SK-N-SH (cell line): Measurements from ENCODE around the gene GMPR2. TPM values are rescaled to one million over a fixed set of nuclear protein-coding genes. Genes with fewer than 3 reads are reported as not detected.
"Not testable (repeated sequence)": the region's sequence is repeated elsewhere in the genome, so short reads cannot be mapped to it uniquely, and the experiment has no call there.

ENCODE experiments used
- CTCF ChIA-PET: fragments of 300-600, 350-600 bp; formaldehyde crosslinking; extraction: SDS; loops from one replicate; lab custom pipeline; 2021; lab: Yijun Ruan, JAX
- POLR2A ChIA-PET: fragments of 350-600 bp; sonication (Branson Sonifier 250); formaldehyde crosslinking; extraction: SDS; loops from one replicate; lab custom pipeline; 2020; ENCODE audit warnings: antibody characterized with exemption, inconsistent platforms; lab: Yijun Ruan, JAX
- DNase-seq: peaks from one replicate; pipeline ENCODE4 v3.0.0; 2012
- H2AFZ ChIP-seq: fragments of 200-600 bp; sonication (generic); 2 replicates; pipeline ENCODE4 v1.8.1; 2016; ENCODE audit warnings: antibody characterized with exemption, mild to moderate bottlenecking, low read depth
- H3F3A ChIP-seq: fragments of 200-600 bp; sonication (generic); replicated peaks from 2 replicates; pipeline ENCODE3; 2016; ENCODE audit warnings: antibody characterized with exemption, mild to moderate bottlenecking; ENCODE audit not compliant: insufficient read depth
- H3K27ac ChIP-seq, 2 experiments: fragments of 200-500 bp in 1 of 2; fragments of 200-600 bp in 1 of 2; sonication (Bioruptor generic) in 1 of 2; sonication (generic), shearing (Covaris generic) in 1 of 2; 2 replicates each; pipeline versions ENCODE4 v1.5.1 to v1.6.1; 2014 to 2016; ENCODE audit warnings: low read depth in 2 of 2, inconsistent platforms in 1 of 2, low read length in 1 of 2, mild to moderate bottlenecking in 1 of 2, mixed read lengths in 1 of 2
- H3K27me3 ChIP-seq: fragments of 200-600 bp; sonication (generic), shearing (Covaris generic); 2 replicates; pipeline ENCODE4 v1.6.1; 2016; ENCODE audit warnings: mixed run types; ENCODE audit not compliant: insufficient read depth
- H3K36me3 ChIP-seq, 2 experiments: fragments of 200-500 bp in 1 of 2; fragments of 200-600 bp in 1 of 2; sonication (Bioruptor generic) in 1 of 2; sonication (generic) in 1 of 2; replicated peaks in 1 of 2; 2 replicates each; pipeline versions ENCODE3 to v1.5.1; 2014 to 2016; ENCODE audit warnings: low read length in 1 of 2, mild to moderate bottlenecking in 1 of 2; ENCODE audit not compliant: insufficient read depth in 2 of 2, control insufficient read depth in 1 of 2
- H3K4me1 ChIP-seq, 2 experiments: fragments of 200-500 bp in 1 of 2; fragments of 200-600 bp in 1 of 2; sonication (Bioruptor generic) in 1 of 2; sonication (generic), shearing (Covaris generic) in 1 of 2; 2 replicates each; pipeline versions ENCODE4 v1.5.1 to v1.6.1; 2014 to 2016; ENCODE audit warnings: low read depth in 1 of 2, low read length in 1 of 2, mixed run types in 1 of 2; ENCODE audit not compliant: insufficient read depth in 2 of 2, control insufficient read depth in 1 of 2
- H3K4me2 ChIP-seq: fragments of 200-600 bp; sonication (generic), shearing (Covaris generic); 2 replicates; pipeline ENCODE4 v1.6.1; 2017; ENCODE audit warnings: mixed run types
- H3K4me3 ChIP-seq, 2 experiments: fragments of 200-500 bp in 1 of 2; fragments of 200-600 bp in 1 of 2; sonication (Bioruptor generic) in 1 of 2; sonication (generic), shearing (Covaris generic) in 1 of 2; 2 replicates each; pipeline versions ENCODE4 v1.5.1 to v1.8.1; 2014 to 2016; ENCODE audit warnings: low read depth in 2 of 2, inconsistent platforms in 1 of 2, low read length in 1 of 2, mild to moderate bottlenecking in 1 of 2, mixed read lengths in 1 of 2, moderate library complexity in 1 of 2
- H3K79me2 ChIP-seq: fragments of 200-600 bp; sonication (generic); 2 replicates; pipeline ENCODE4 v1.8.1; 2017; ENCODE audit warnings: mild to moderate bottlenecking; ENCODE audit not compliant: insufficient read depth
- H3K9ac ChIP-seq: fragments of 200-600 bp; sonication (generic); 2 replicates; pipeline ENCODE4 v1.6.1; 2017; ENCODE audit warnings: mixed run types
- H3K9me2 ChIP-seq: fragments of 200-600 bp; sonication (generic); 2 replicates; pipeline ENCODE4 v1.6.1; 2017; ENCODE audit warnings: mixed run types
- H3K9me3 ChIP-seq: fragments of 200-600 bp; sonication (generic); 2 replicates; pipeline ENCODE4 v1.6.1; 2017; ENCODE audit warnings: mixed run types, mild to moderate bottlenecking, moderate library complexity
- H4K20me1 ChIP-seq: fragments of 200-600 bp; sonication (generic); 2 replicates; pipeline ENCODE4 v1.6.1; 2017; ENCODE audit warnings: mild to moderate bottlenecking, mixed run types; ENCODE audit not compliant: insufficient read depth
- RAD21 ChIP-seq: IDR thresholded peaks from 2 replicates; pipeline ENCODE4 v1.6.1; 2012; ENCODE audit warnings: mild to moderate bottlenecking, low read length
- WGBS: methylation state at CpG from one replicate; pipeline ENCODE4 v1.1.6; 2017; ENCODE audit warnings: low lambda C conversion rate; 5-methylcytosine and 5-hydroxymethylcytosine counted together
- polyA plus RNA-seq, 3 experiments: library from polyadenylated mRNA; depleted of rRNA; stranded (reverse); fragments of >200 nt; gene quantifications; 2 replicates each; pipeline ENCODE4 v1.2.3, GENCODE V29; 2012

GMPR2 gene
- polyA plus RNA-seq, 1 of the 3 experiments (the other 2 are of a cell fraction) = 97.0 TPM

DNA sequence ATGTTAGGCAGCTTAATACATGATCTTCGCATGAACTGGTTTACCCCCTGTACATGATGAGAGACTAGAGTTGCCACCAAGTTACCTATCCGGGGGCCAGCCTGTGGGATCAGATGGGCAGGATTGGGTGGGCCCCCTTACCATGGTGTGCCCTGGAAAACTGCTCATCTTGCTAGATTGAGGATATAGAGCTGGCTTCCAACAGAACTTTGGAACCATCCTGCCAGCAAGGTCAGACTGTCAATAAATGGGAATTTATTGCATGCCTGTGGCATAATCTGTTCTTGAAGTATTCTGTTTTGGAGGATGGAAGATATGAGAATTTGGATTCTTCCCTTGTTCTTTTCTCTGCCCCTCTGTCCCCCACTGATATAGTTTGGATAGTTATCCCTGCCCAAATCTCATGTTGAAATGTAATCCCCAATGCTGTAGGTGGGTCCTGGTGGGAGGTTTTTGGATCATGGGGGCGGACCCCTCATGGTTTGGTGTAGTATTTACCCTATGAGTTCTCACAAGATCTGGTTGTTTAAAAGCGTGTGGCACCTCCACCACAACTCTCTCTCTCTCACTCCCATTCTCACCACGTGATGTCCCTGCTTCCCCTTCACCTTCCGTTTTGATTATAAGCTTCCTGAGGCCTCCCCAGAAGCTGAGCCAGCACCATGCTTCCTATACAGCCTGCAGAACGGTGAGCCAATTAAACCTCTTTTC, 33.8 kb upstream of the GMPR2 start:
- no peaks in the 10 kb centered on the region for H3K27me3 ChIP-seq
- H4K20me1 ChIP-seq = no peaks in the 10 kb centered on the region
- H3K36me3 ChIP-seq = peaks cover 2 to 33% of the 10 kb centered on the region in 2 experiments
- H3K4me3 ChIP-seq = no peak overlapping the region
- peaks cover 65% of the 10 kb centered on the region for H3K79me2 ChIP-seq
- ChIA-PET CTCF (interaction anchor here (0.6 to 1.8 kb wide), 3 partner anchors 9 to 17 kb away, joined by 3 to 4 read pairs (median 3); partner anchors contain the start of gene MDP1), POLR2A (interaction anchor here (1.6 kb wide), 1 partner anchor 14 kb away, joined by 5 read pairs; the partner anchor contains the start of gene CHMP4A)
- no peak overlapping the region for H3K9ac ChIP-seq
- DNase-seq = no peak
- no peak overlapping the region for H3K27ac ChIP-seq
- H3K4me2 ChIP-seq = no peak overlapping the region; the same call in 1 of the 2 replicates
- H3F3A ChIP-seq = no peaks in the 10 kb centered on the region
- no peak overlapping the region for H2AFZ ChIP-seq
- WGBS = 94% methylated on average over 7 of the region's 7 CpGs
- H3K9me2 ChIP-seq = no peaks in the 10 kb centered on the region
- no peaks in the 10 kb centered on the region for H3K9me3 ChIP-seq
- peaks cover 11% of the 10 kb centered on the region in 2 experiments; a peak in 2 of 4 replicates for H3K4me1 ChIP-seq
- no peak for TF ChIP-seq RAD21
- TF ChIP-seq, all 33 proteins: peak for 0

GRCh38 chr14:24202538-24202937, 30.2 kb upstream of the GMPR2 start:
- not testable (repeated sequence) for H3K4me2 ChIP-seq
- WGBS = 85% methylated on average over 8 of the region's 8 CpGs

DNA sequence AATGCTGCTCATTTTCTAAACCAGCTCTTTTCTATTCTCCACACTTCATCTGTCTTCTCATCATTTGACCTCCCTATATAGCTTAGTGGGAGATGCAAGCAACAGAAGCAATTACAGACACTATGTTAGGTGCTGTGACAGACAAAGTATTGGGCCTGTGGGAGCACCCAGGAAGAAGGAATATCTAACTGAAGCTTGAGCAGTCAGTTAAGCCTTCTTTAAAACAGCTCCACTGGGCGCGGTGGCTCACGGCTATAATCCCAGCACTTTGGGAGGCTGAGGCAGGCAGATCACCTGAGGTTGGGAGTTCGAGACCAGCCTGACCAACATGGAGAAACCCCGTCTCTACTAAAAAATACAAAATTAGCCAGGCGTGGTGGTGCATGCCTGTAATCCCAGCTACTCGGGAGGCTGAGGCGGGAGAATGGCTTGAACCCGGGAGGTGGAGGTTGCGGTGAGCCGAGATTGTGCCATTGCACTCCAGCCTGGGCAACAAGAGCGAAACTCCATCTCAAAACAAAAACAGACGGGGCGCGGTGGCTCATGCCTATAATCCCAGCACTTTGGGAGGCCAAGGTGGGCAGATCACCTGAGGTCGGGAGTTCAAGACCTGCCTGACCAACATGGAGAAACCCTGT, 29.4 kb upstream of the GMPR2 start:
- not testable (repeated sequence) for H3K9me3 ChIP-seq, H3K9ac ChIP-seq, H3K4me2 ChIP-seq, H3K27ac ChIP-seq, H4K20me1 ChIP-seq, H3F3A ChIP-seq, H3K4me1 ChIP-seq, H3K4me3 ChIP-seq, H2AFZ ChIP-seq, H3K27me3 ChIP-seq, DNase-seq, H3K9me2 ChIP-seq
- ChIA-PET CTCF (interaction anchor here (0.7 to 1.8 kb wide), 4 partner anchors 12 to 130 kb away, joined by 3 to 4 read pairs (median 3); partner anchors contain the start of genes CIDEB, IRF9 and MDP1), POLR2A (interaction anchor here (0.9 kb wide), 1 partner anchor 10 kb away, joined by 3 read pairs; the partner anchor contains the start of gene CHMP4A)
- H3K79me2 ChIP-seq = peaks cover 27% of the 10 kb centered on the region
- H3K36me3 ChIP-seq = peaks cover 27 to 56% of the 10 kb centered on the region in 2 experiments
- WGBS = 97% methylated on average over 16 of the region's 16 CpGs

More at GRCh38 chr14:24202538-24202937, 30.2 kb upstream of the GMPR2 start:
- H3K79me2 ChIP-seq = peaks cover 33% of the 10 kb centered on the region
- peaks cover 23 to 49% of the 10 kb centered on the region in 2 experiments for H3K36me3 ChIP-seq
- not testable (repeated sequence) for H2AFZ ChIP-seq, H3K27me3 ChIP-seq, H3K9me2 ChIP-seq, H3F3A ChIP-seq, H4K20me1 ChIP-seq, H3K9ac ChIP-seq, H3K4me1 ChIP-seq, H3K27ac ChIP-seq, DNase-seq, H3K9me3 ChIP-seq, H3K4me3 ChIP-seq
- CTCF ChIA-PET = interaction anchor here (0.9 to 1.1 kb wide), 2 partner anchors 106 to 131 kb away, joined by 3 read pairs; partner anchors contain the start of gene CIDEB
- POLR2A ChIA-PET = interaction anchor here (0.9 kb wide), 1 partner anchor 11 kb away, joined by 3 read pairs; the partner anchor contains the start of gene CHMP4A
